Measurements from ENCODE around the gene CD96. TPM values are rescaled to one million over a fixed set of nuclear protein-coding genes. Genes with fewer than 3 reads are reported as not detected.

The CD96 gene
- total RNA-seq, 1 experiment from 2014 or later, result not detected

- Histone ChIP-seq H3K9ac (ENCODE audit: low read length) (no peak overlapping the region), H3K36me3 (ENCODE audit: low read depth, low read length) (no peaks in the 10 kb centered on the region), H3K9me3 (ENCODE audit: low read length) (no peaks in the 10 kb centered on the region), H2AFZ (ENCODE audit: low read length) (no peak overlapping the region), H3K4me3 (ENCODE audit: low read length) (no peak overlapping the region), H3K27ac (ENCODE audit: low read length) (no peak overlapping the region), H3K4me1 (ENCODE audit: insufficient read depth, low read length) (peaks cover 56% of the 10 kb centered on the region), H4K20me1 (ENCODE audit: low read length) (no peaks in the 10 kb centered on the region), H3K9me2 (replicated peaks; ENCODE audit: low read length) (no peaks in the 10 kb centered on the region), H3K4me2 (ENCODE audit: low read length) (peak overlapping the region; percentile 57), H3F3A (ENCODE audit: low read length, unreplicated experiment) (peaks cover 10% of the 10 kb centered on the region), H3K79me2 (ENCODE audit: low read length) (no peaks in the 10 kb centered on the region), H3K27me3 (ENCODE audit: low read length) (no peaks in the 10 kb centered on the region)
- ATAC-seq (no peak), DNase-seq (peak; percentile 20)
- POLR2A ChIA-PET (ENCODE audit: unreplicated experiment), result no interaction called here
- TF ChIP-seq EZH2phosphoT487 (IDR thresholded peaks at IDR 0.05; ENCODE audit: borderline replicate concordance, low read length) (no peak), CTCF (conservative IDR thresholded peaks at IDR 0.05; ENCODE audit: low read depth, low read length) (no peak), EZH2 (IDR thresholded peaks at IDR 0.05; ENCODE audit: low read length, unreplicated experiment) (no peak)
- BruUV-seq (replicated peaks), result no TSS peak
- CTCF ChIA-PET, result no interaction called here
- intact Hi-C loops (cut with micrococcal nuclease), result no loop called here
These were observed 49.6 kb downstream of the CD96 start for GRCh38 chr3:111591555-111591954.

- Histone ChIP-seq H3K4me1 (ENCODE audit: insufficient read depth, low read length) (peaks cover 56% of the 10 kb centered on the region), H3K27ac (ENCODE audit: low read length) (no peak overlapping the region), H3F3A (ENCODE audit: low read length, unreplicated experiment) (peaks cover 10% of the 10 kb centered on the region), H3K27me3 (ENCODE audit: low read length) (no peaks in the 10 kb centered on the region), H3K9ac (ENCODE audit: low read length) (no peak overlapping the region), H3K4me3 (ENCODE audit: low read length) (no peak overlapping the region), H3K36me3 (ENCODE audit: low read depth, low read length) (no peaks in the 10 kb centered on the region), H3K79me2 (ENCODE audit: low read length) (no peaks in the 10 kb centered on the region), H2AFZ (ENCODE audit: low read length) (no peak overlapping the region), H3K4me2 (ENCODE audit: low read length) (peak overlapping the region; percentile 57), H3K9me2 (replicated peaks; ENCODE audit: low read length) (no peaks in the 10 kb centered on the region), H4K20me1 (ENCODE audit: low read length) (no peaks in the 10 kb centered on the region), H3K9me3 (ENCODE audit: low read length) (no peaks in the 10 kb centered on the region)
- TF ChIP-seq EZH2phosphoT487 (IDR thresholded peaks at IDR 0.05; ENCODE audit: borderline replicate concordance, low read length) (no peak), CTCF (conservative IDR thresholded peaks at IDR 0.05; ENCODE audit: low read depth, low read length) (no peak), EZH2 (IDR thresholded peaks at IDR 0.05; ENCODE audit: low read length, unreplicated experiment) (no peak)
- peak; percentile 54 for DNase-seq
- no TSS peak for BruUV-seq (replicated peaks)
- POLR2A ChIA-PET (ENCODE audit: unreplicated experiment), result no interaction called here
- peak; percentile 28 for ATAC-seq
- intact Hi-C loops (cut with micrococcal nuclease), result no loop called here
- CTCF ChIA-PET, result no interaction called here
These were observed 50.1 kb downstream of the CD96 start for GRCh38 chr3:111592143-111592542.

- ChIA-PET CTCF (no interaction called here), POLR2A (ENCODE audit: unreplicated experiment) (no interaction called here)
- Histone ChIP-seq H3K27ac (ENCODE audit: low read length) (no peak overlapping the region), H3K79me2 (ENCODE audit: low read length) (no peaks in the 10 kb centered on the region), H3K36me3 (ENCODE audit: low read depth, low read length) (no peaks in the 10 kb centered on the region), H3K4me2 (ENCODE audit: low read length) (no peak overlapping the region), H2AFZ (ENCODE audit: low read length) (no peak overlapping the region), H3K9me2 (replicated peaks; ENCODE audit: low read length) (no peaks in the 10 kb centered on the region), H3K27me3 (ENCODE audit: low read length) (no peaks in the 10 kb centered on the region), H3K4me3 (ENCODE audit: low read length) (no peak overlapping the region), H3K4me1 (ENCODE audit: insufficient read depth, low read length) (peaks cover 56% of the 10 kb centered on the region), H3K9me3 (ENCODE audit: low read length) (no peaks in the 10 kb centered on the region), H4K20me1 (ENCODE audit: low read length) (no peaks in the 10 kb centered on the region), H3F3A (ENCODE audit: low read length, unreplicated experiment) (peaks cover 10% of the 10 kb centered on the region), H3K9ac (ENCODE audit: low read length) (no peak overlapping the region)
- intact Hi-C loops (cut with micrococcal nuclease), result no loop called here
- TF ChIP-seq CTCF (conservative IDR thresholded peaks at IDR 0.05; ENCODE audit: low read depth, low read length) (no peak), EZH2 (IDR thresholded peaks at IDR 0.05; ENCODE audit: low read length, unreplicated experiment) (no peak), EZH2phosphoT487 (IDR thresholded peaks at IDR 0.05; ENCODE audit: borderline replicate concordance, low read length) (no peak)
- ATAC-seq (no peak), DNase-seq (no peak)
- no TSS peak for BruUV-seq (replicated peaks)
These were observed 50.9 kb downstream of the CD96 start for GRCh38 chr3:111592936-111593335.
